ENCODE measurements around the gene CIDEB. TPM values are rescaled to one million over a fixed set of nuclear protein-coding genes. Genes with fewer than 3 reads are reported as not detected.
A peak's percentile ranks its signal among the peaks of the same experiment; 100 is the strongest.

The CIDEB gene
- total and polyA plus RNA-seq, 2 of the 13 experiments (the other 11 are each of a cell fraction or from before 2014, with no cell fraction given), result 35.8 to 110 TPM

DNA sequence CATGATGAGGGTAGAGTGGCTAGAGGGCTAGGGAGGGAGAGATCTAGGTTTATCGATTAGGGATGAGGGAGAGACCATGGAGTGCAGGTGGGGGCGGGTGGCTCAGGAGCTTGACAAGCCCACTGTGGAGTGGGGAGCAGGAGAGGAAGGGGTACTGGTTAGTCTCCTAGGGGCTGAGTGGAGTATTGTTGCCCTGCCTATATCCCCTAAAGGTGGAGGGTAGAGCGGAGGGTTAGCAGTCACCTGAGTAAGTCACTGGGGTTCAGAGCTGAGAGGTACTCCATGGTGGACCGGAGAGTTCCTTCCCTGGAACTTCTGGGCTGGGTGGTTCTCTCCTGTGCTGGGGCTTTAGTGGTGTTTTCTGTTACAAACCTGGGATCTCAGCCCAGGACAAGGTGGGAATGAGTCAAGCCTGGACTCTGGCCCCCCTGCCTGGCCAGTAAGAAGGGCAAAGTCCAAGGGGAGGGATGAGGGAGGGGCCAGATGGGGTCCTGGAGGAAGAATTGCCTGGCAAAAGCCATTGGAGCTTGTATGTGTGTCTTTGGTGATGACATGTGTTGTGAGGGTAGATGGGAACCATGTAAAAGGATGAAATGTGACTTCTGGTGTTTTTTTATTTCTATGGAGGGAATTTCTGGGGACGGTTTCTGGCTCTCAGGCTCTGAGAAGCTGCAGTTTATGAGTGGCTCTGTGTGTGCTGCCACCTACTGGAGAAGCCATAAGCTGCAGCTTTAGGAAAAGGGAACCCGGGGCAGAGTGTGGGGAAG is at the start of gene CIDEB (continued):
- TF ChIP-seq TBP (CRISPR knock-in tag; IDR thresholded peaks at IDR 0.05), result no peak
- TF ChIP-seq JUND (CRISPR knock-in tag; IDR thresholded peaks at IDR 0.05), result peak; percentile 98
- TF ChIP-seq ZNF337 (CRISPR knock-in tag; IDR thresholded peaks at IDR 0.05; ENCODE audit: borderline replicate concordance, low read depth), result 0 out of 2 replicates have a peak, but pooled peaks have one; percentile 57
- TF ChIP-seq THAP11 (CRISPR knock-in tag; IDR thresholded peaks at IDR 0.05), result peak; percentile 85
- TF ChIP-seq ZNF570 (CRISPR knock-in tag; IDR thresholded peaks at IDR 0.05; ENCODE audit: borderline replicate concordance), result peak; percentile 66; the same call in 1 of the 2 replicates
- TF ChIP-seq, protein P1, sequence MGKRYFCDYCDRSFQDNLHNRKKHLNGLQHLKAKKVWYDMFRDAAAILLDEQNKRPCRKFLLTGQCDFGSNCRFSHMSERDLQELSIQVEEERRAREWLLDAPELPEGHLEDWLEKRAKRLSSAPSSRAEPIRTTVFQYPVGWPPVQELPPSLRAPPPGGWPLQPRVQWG (CRISPR knock-in tag; IDR thresholded peaks at IDR 0.05; ENCODE audit: borderline replicate concordance, low read depth), result no peak
- TF ChIP-seq, protein P2, sequence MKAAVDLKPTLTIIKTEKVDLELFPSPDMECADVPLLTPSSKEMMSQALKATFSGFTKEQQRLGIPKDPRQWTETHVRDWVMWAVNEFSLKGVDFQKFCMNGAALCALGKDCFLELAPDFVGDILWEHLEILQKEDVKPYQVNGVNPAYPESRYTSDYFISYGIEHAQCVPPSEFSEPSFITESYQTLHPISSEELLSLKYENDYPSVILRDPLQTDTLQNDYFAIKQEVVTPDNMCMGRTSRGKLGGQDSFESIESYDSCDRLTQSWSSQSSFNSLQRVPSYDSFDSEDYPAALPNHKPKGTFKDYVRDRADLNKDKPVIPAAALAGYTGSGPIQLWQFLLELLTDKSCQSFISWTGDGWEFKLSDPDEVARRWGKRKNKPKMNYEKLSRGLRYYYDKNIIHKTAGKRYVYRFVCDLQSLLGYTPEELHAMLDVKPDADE (CRISPR knock-in tag; IDR thresholded peaks at IDR 0.05), result no peak
- 0 out of 2 replicates have a peak, but pooled peaks have one; percentile 34 for TF ChIP-seq NBN (conservative IDR thresholded peaks at IDR 0.05)
- TF ChIP-seq, protein P3, sequence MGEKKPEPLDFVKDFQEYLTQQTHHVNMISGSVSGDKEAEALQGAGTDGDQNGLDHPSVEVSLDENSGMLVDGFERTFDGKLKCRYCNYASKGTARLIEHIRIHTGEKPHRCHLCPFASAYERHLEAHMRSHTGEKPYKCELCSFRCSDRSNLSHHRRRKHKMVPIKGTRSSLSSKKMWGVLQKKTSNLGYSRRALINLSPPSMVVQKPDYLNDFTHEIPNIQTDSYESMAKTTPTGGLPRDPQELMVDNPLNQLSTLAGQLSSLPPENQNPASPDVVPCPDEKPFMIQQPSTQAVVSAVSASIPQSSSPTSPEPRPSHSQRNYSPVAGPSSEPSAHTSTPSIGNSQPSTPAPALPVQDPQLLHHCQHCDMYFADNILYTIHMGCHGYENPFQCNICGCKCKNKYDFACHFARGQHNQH (CRISPR knock-in tag; IDR thresholded peaks at IDR 0.05), result peak; percentile 97
- peak; percentile 62; the same call in 1 of the 2 replicates for TF ChIP-seq BCL6 (CRISPR knock-in tag; IDR thresholded peaks at IDR 0.05)
- TF ChIP-seq ZNF124 (CRISPR knock-in tag; IDR thresholded peaks at IDR 0.05), result peak; percentile 97
- TF ChIP-seq, protein P4, sequence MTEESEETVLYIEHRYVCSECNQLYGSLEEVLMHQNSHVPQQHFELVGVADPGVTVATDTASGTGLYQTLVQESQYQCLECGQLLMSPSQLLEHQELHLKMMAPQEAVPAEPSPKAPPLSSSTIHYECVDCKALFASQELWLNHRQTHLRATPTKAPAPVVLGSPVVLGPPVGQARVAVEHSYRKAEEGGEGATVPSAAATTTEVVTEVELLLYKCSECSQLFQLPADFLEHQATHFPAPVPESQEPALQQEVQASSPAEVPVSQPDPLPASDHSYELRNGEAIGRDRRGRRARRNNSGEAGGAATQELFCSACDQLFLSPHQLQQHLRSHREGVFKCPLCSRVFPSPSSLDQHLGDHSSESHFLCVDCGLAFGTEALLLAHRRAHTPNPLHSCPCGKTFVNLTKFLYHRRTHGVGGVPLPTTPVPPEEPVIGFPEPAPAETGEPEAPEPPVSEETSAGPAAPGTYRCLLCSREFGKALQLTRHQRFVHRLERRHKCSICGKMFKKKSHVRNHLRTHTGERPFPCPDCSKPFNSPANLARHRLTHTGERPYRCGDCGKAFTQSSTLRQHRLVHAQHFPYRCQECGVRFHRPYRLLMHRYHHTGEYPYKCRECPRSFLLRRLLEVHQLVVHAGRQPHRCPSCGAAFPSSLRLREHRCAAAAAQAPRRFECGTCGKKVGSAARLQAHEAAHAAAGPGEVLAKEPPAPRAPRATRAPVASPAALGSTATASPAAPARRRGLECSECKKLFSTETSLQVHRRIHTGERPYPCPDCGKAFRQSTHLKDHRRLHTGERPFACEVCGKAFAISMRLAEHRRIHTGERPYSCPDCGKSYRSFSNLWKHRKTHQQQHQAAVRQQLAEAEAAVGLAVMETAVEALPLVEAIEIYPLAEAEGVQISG (CRISPR knock-in tag; IDR thresholded peaks at IDR 0.05), result peak; percentile 94
- TF ChIP-seq MXI1 (IDR thresholded peaks at IDR 0.05; ENCODE audit: borderline replicate concordance, low read depth, low read length), result peak; percentile 75; the same call in 1 of the 3 replicates
- TF ChIP-seq RXRB (CRISPR knock-in tag; IDR thresholded peaks at IDR 0.05; ENCODE audit: borderline replicate concordance), result peak; percentile 93
- 0 out of 2 replicates have a peak, but pooled peaks have one; percentile 33 for TF ChIP-seq ZNF766 (CRISPR knock-in tag; IDR thresholded peaks at IDR 0.05; ENCODE audit: borderline replicate concordance)
- no peak for TF ChIP-seq ZNF354B (CRISPR knock-in tag; IDR thresholded peaks at IDR 0.05)
- no peak for TF ChIP-seq MTF2 (CRISPR knock-in tag; IDR thresholded peaks at IDR 0.05; ENCODE audit: borderline replicate concordance)
- TF ChIP-seq ZNF180 (CRISPR knock-in tag; IDR thresholded peaks at IDR 0.05; ENCODE audit: borderline replicate concordance, low read depth), result no peak
- TF ChIP-seq SKI (IDR thresholded peaks at IDR 0.05; ENCODE audit: partially characterized antibody), result peak; percentile 59
- TF ChIP-seq HOXA3 (CRISPR knock-in tag; IDR thresholded peaks at IDR 0.05), result peak; percentile 91
- TF ChIP-seq PAX8 (CRISPR knock-in tag; IDR thresholded peaks at IDR 0.05; ENCODE audit: borderline replicate concordance), result no peak
- TF ChIP-seq AKAP8 (CRISPR knock-in tag; IDR thresholded peaks at IDR 0.05), result no peak; the same call in 1 of the 2 replicates
- peak; percentile 96 for TF ChIP-seq DNMT3B (CRISPR knock-in tag; conservative IDR thresholded peaks at IDR 0.05)
- peak; percentile 80; the same call in 1 of the 2 replicates for TF ChIP-seq ZNF552 (CRISPR knock-in tag; IDR thresholded peaks at IDR 0.05; ENCODE audit: borderline replicate concordance)
- 0 out of 2 replicates have a peak, but pooled peaks have one; percentile 89 for TF ChIP-seq ZNF251 (CRISPR knock-in tag; IDR thresholded peaks at IDR 0.05)
- peak; percentile 86 for TF ChIP-seq NCOA2 (CRISPR knock-in tag; IDR thresholded peaks at IDR 0.05)

All from HepG2 (cell line).